Measurements from ENCODE around the gene RASGRP2.

Gene RASGRP2

DNA sequence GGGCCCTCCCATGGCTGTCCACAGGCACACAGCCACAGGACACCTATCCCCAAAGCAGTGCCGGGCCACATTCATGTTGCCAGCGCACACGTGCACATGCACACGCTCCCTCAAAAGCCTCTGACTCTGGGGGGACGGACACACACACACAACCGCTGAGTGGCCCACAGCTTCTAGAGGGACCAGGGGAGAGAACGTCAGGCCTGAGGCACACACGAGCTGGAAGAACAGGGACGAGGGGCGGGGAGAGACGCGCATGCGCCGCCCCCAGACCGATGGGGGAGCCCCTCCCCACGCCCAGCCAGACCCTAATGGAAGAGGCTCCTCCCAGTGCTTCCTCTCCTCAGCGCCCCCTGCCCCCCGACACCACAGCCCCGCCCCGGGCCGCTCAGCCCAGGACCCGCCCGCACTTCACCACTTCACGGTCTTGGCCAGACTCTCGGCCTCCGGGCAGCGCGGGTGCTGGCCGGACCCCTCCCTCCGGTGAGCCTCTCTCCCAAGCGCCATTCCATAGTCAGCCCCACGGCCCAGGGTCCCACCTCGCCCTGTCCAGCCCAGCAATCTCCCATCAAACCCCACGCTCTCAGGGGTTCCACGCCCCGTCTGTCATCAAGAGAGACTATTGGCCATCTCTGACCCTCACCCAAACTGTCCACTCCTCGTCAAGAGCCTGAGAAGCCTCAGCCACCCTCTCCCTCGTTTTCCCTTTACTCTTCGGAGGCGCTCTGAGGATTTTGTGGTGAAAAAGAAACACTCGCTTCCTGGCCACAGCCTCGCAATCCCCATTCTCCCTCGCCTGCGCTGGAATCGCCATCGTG, 32.6 kb downstream of the RASGRP2 start:
- TF ChIP-seq KLF1 (tag by site-specific recombination; IDR thresholded peaks at IDR 0.05) (0 out of 2 replicates have a peak, but pooled peaks have one; percentile 32), ZNF138 (tag by site-specific recombination; IDR thresholded peaks at IDR 0.05; ENCODE audit: borderline replicate concordance) (no peak), GLIS2 (tag by site-specific recombination; IDR thresholded peaks at IDR 0.05) (no peak), ZNF473 (tag by site-specific recombination; IDR thresholded peaks at IDR 0.05) (no peak), RBAK (tag by site-specific recombination; IDR thresholded peaks at IDR 0.05) (no peak), ZBTB17 (tag by site-specific recombination; IDR thresholded peaks at IDR 0.05) (no peak), ZNF664 (tag by site-specific recombination; IDR thresholded peaks at IDR 0.05) (no peak), ZNF548 (tag by site-specific recombination; IDR thresholded peaks at IDR 0.05) (no peak), KLF7 (tag by site-specific recombination; IDR thresholded peaks at IDR 0.05; ENCODE audit: borderline replicate concordance) (no peak)
- POLR2A ChIA-PET = no interaction called here
- no peak overlapping the region for H3K4me3 ChIP-seq (ENCODE audit: low read depth, low read length)
- no peaks in the 10 kb centered on the region for H3K9me3 ChIP-seq (ENCODE audit: control insufficient read depth, insufficient read depth, low read depth, low read length)
- H3K36me3 ChIP-seq (ENCODE audit: control insufficient read depth in 2 of 2, insufficient read depth in 1 of 2, low read length in 2 of 2) = no peaks in the 10 kb centered on the region
- H3K4me1 ChIP-seq (ENCODE audit: control insufficient read depth, insufficient read depth, low read length) = no peaks in the 10 kb centered on the region
- CTCF ChIA-PET = interaction anchor here (4.2 kb wide), 1 partner anchor 23 kb away, joined by 30 read pairs; no protein-coding TSS in a partner anchor
- no peak overlapping the region for H3K27ac ChIP-seq (ENCODE audit: extremely low read depth, low read depth, low read length)

DNA sequence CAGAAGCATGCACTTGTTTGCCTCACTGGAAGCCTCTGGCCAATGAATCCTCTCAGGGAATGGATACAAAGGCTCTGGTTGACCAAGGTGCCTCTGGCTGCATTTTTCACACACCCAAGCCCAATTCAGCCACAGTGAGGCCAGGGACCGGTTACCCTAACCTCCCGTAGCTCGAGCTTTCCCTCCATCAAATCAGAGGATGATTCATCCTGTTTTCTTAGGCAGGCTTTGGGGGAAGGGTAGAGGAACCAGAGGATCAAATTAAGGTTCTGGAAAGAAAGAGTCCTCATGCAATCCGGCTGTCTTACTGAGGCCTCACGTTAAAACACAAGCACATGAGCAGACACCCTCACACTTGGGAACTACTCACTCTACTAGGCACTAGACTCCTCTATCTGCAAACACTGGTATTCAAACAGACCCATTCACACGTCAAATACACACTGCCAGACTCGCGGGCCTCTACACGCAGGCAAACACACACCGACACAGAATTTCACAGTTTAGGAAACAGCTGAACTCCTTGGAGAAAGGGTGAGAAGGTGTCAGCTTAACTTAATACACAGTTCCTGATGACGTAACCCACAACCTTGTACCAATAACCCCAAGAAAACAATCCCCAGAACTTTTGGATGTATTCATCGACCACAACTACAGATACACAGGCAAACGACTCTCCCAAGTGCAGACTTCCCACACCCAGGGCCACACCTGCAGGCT, 33.4 kb downstream of the RASGRP2 start:
- Histone ChIP-seq H3K4me1 (ENCODE audit: control insufficient read depth, insufficient read depth, low read length) (no peaks in the 10 kb centered on the region), H3K4me3 (ENCODE audit: low read depth, low read length) (no peak overlapping the region), H3K27ac (ENCODE audit: extremely low read depth, low read depth, low read length) (no peak overlapping the region), H3K36me3 (ENCODE audit: control insufficient read depth in 2 of 2, insufficient read depth in 1 of 2, low read length in 2 of 2) (no peaks in the 10 kb centered on the region), H3K9me3 (ENCODE audit: control insufficient read depth, insufficient read depth, low read depth, low read length) (no peaks in the 10 kb centered on the region)
- CTCF ChIA-PET = interaction anchor here (0.6 to 4.2 kb wide), 2 partner anchors 22 to 356 kb away, joined by 4 to 30 read pairs; no protein-coding TSS in a partner anchor
- POLR2A ChIA-PET = no interaction called here
- TF ChIP-seq, protein P1, sequence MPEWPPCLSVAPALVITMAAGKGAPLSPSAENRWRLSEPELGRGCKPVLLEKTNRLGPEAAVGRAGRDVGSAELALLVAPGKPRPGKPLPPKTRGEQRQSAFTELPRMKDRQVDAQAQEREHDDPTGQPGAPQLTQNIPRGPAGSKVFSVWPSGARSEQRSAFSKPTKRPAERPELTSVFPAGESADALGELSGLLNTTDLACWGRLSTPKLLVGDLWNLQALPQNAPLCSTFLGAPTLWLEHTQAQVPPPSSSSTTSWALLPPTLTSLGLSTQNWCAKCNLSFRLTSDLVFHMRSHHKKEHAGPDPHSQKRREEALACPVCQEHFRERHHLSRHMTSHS (tag by site-specific recombination; IDR thresholded peaks at IDR 0.05) = no peak
- TF ChIP-seq ZNF132 (tag by site-specific recombination; IDR thresholded peaks at IDR 0.05; ENCODE audit: borderline replicate concordance) = no peak
- no peak for TF ChIP-seq ZNF585B (tag by site-specific recombination; IDR thresholded peaks at IDR 0.05)
- no peak for TF ChIP-seq KLF9 (tag by site-specific recombination; IDR thresholded peaks at IDR 0.05; ENCODE audit: low read depth)
- TF ChIP-seq ZNF692 (tag by site-specific recombination; IDR thresholded peaks at IDR 0.05) = no peak
- no peak for TF ChIP-seq WT1 (tag by site-specific recombination; IDR thresholded peaks at IDR 0.05)
- TF ChIP-seq ZNF701 (tag by site-specific recombination; IDR thresholded peaks at IDR 0.05) = no peak
- no peak for TF ChIP-seq ELK4 (IDR thresholded peaks at IDR 0.05; ENCODE audit: borderline replicate concordance, low read depth, low read length)
- no peak for TF ChIP-seq ZNF146 (tag by site-specific recombination; IDR thresholded peaks at IDR 0.05)
- peak; percentile 16; the same call in 1 of the 2 replicates for TF ChIP-seq GLIS1 (tag by site-specific recombination; IDR thresholded peaks at IDR 0.05)
- TF ChIP-seq ZNF155 (tag by site-specific recombination; IDR thresholded peaks at IDR 0.05) = no peak
- TF ChIP-seq ZEB2 (tag by site-specific recombination; IDR thresholded peaks at IDR 0.05) = peak; percentile 26; the same call in 1 of the 2 replicates
- 0 out of 2 replicates have a peak, but pooled peaks have one; percentile 26 for TF ChIP-seq ATF2 (tag by site-specific recombination; IDR thresholded peaks at IDR 0.05; ENCODE audit: low read depth)
- no peak for TF ChIP-seq TSHZ1 (tag by site-specific recombination; IDR thresholded peaks at IDR 0.05; ENCODE audit: borderline replicate concordance)
- TF ChIP-seq ZNF600 (tag by site-specific recombination; IDR thresholded peaks at IDR 0.05) = 0 out of 2 replicates have a peak, but pooled peaks have one; percentile 25
- TF ChIP-seq ZNF174 (tag by site-specific recombination; IDR thresholded peaks at IDR 0.05) = no peak
- TF ChIP-seq ZNF677 (tag by site-specific recombination; IDR thresholded peaks at IDR 0.05) = no peak

All from HEK293 (cell line).